ENCODE results near the gene RNF2.

GRCh38 chr1:185038813-185039376 is 6.5 kb upstream of the RNF2 start:
- TF ChIP-seq POLR2AphosphoS5 (IDR thresholded peaks at IDR 0.05; ENCODE audit: low read depth, low read length) = no peak
- no peak for TF ChIP-seq TCF7L2 (IDR thresholded peaks at IDR 0.05; ENCODE audit: low read depth, low read length)
- no peak for TF ChIP-seq CTCF (IDR thresholded peaks at IDR 0.05)
- no peak for TF ChIP-seq REST (IDR thresholded peaks at IDR 0.05; ENCODE audit: insufficient read depth in 1 of 2, low read depth in 2 of 2, low read length in 1 of 2)
